NCI-H1092 treated with DMSO at 0.1 percent for 48 hours (cell line): ENCODE results near the gene SAMD4A.

Experiments used
- DNase-seq: peaks from one replicate; lab custom pipeline; 2025; lab: John Stamatoyannopoulos, UW

The SAMD4A gene

DNA sequence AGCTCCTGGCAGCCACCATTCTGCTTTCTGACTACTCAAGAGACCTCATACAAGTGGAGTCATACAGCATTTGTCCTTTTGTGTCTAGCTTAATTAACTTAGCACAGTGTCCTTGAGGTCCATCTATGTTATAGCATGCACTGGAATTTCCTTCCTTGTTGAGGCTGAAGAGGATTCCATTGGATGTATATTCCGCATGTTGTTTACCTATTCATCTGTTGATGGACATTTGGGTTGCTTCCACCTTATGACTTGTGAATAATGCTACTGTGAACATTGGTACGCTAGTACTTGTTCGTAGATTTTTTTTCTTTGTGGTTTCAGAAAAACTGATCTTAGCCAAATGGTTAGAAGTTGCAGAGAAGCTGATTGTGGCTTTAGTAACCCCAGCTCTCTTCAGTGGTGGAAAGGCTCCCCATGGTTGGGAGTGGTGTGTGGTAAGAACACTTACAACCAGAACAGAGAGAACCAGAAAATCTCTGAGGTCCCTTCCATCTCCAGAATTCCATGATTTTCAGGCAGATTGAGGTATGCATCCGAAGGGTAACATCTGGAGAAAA, 118.4 kb downstream of the SAMD4A start:
- no peak for DNase-seq

- no peak for DNase-seq
Observed at GRCh38 chr14:54686219-54686870, 119.4 kb downstream of the SAMD4A start.

DNA sequence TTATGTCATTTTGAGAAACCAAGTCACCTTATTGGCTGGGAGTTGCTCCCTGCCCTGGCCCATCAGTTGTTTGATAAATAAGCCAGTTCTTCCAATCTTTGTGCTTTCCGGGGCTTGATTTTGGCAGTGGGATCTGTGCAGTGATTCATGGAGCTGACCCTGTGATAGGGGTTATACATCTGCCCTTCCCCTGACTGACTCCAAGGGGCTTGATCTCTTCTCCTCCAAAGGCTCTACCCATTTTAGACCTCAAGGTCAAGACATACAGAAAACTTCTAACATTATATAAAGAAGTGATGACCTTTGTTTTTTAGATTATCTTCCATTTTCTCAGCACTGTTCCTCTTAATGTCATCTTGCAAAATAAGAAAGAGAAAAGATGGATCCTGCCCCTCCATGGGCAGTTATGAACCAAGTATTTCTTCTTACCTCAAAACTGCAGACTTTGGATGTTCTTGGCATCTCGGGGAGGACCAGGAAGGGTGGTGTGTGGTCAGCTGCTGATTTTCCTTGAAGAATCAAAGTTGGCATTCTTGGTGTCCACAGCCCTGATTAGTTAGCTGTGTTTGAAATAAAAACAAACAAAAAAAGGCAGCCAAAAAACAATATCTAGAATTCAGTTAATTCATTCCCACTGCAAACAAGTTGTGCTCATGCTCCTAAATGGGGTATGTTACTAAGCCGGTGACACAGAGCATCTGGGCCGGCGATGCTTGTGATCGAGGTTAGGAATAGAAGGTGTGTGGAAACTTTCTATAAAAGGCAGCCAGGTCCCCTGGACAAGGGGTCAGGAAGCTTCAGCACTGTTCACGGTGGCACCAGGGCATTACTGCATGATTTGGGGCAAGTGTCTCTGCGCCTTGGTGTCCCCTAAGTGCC, 120.2 kb downstream of the SAMD4A start:
- no peak for DNase-seq

DNA sequence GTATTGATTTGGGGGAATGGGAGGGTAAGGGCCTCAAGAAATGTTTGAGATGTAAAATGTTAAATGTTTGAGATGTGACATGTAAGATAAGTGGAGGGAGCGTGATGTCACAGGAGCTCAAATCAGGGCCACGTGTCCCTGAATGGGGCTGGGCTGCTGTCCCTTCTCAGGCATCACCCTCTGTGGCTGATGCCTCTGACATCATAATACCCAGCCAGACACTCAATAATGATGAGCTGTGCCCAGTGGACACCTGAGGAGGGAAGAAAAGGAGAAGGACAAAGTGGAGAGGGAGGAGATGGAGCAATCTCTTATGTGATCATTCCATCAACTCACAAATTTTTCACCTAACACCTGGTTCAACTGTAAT, 120.8 kb downstream of the SAMD4A start:
- DNase-seq = no peak

DNA sequence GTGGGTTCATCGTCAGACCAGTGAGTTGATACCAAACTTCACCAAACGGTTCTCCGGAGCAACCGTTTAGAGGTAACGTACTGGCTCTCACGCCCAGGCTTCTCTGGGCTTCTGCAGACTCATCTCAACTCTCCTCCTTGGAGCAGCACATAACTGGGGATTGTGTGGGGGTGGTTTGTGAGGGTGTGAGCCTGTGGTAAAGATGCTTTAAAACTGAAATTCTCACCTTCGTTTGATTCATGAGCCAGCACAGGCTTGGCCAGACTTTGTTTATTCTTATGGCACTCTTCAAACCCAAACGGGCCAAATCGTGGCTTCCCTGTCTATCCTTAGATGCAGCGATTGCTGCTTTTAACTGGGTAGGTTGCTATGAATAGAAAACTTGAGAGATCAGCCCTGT, 121.3 kb downstream of the SAMD4A start:
- no peak for DNase-seq

DNA sequence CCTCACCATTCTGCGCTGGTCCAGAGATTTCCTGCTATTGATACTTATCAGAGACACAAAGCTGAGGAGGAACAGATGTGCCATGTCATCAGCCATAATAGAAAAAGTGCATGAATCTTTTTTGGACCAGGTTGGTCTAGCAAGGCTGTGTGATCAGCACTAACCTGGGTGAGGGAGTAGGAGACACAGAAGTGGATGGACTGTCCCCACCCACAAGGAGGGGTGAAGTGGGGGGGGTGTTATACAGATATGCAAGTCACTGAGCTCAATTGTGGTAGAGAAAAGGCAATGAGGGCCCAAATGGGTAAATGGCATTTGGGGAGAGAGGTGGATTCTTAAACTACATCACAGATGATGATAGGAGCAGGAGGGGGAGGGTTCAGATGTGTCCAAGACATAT, 123.0 kb downstream of the SAMD4A start:
- no peak for DNase-seq

DNA sequence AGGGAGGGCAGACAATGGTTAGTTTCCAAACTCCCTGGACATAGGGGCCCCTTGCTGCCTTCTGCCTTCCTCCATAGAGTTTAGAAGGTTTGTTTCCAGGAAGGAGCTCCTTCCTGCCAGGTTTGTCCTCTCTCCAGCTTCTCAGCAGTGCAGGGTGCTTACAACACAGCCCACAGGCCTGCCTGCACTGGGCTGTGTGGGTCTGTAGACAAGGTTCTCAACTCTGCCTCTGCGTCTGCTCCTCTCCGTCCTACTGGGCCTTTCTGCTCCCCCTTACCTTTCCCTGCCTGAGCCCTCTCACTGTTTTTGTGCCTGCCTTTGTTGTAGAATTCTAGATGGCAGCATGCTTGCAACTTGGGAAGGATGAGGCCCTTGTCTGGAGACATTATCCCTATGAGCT, 124.0 kb downstream of the SAMD4A start:
- no peak for DNase-seq

- peak; percentile 68 for DNase-seq
Observed at GRCh38 chr14:54691525-54692283, 124.8 kb downstream of the SAMD4A start.

GRCh38 chr14:54692284-54692772, 125.4 kb downstream of the SAMD4A start:
- DNase-seq = no peak

DNA sequence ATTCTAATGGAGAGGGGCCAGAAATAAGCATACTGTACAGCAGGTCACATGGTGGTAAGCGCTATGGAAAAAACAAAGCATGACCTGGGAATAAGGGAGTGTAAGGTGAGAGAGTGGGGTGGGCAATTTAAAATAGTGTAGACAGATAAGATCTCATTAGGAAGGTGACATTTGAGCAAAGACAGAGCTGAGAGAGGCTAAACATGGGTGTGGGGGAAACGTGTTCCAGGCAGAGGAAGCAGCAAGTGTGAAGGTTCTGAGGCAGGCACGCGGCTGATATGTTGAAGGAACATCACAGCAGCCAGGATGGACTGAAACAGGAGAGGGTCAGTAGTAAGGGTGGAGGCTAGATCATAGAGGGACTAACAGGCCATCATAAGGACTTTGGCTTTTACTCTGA, 126.8 kb downstream of the SAMD4A start:
- no peak for DNase-seq

DNA sequence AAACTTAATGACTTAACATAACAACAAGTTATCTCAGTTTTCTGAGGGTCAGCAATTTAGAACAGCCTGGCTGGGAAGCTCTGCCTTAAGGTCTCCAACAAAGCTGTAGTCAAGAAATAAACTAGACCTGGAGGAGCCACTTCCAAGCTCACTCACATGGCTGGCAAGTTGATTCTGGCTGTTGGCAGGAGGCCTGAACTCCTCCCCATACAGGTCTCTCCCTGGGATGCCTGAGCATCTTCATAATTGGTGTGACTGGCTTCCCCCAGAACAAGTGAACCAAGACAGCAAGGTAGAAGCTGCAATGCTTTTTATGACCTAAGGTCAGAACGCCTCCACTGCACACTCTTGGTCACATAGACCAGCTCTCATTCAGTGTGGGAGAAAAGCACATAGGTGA, 128.3 kb downstream of the SAMD4A start:
- no peak for DNase-seq

GRCh38 chr14:54697001-54697400, 130.1 kb downstream of the SAMD4A start:
- no peak for DNase-seq

DNA sequence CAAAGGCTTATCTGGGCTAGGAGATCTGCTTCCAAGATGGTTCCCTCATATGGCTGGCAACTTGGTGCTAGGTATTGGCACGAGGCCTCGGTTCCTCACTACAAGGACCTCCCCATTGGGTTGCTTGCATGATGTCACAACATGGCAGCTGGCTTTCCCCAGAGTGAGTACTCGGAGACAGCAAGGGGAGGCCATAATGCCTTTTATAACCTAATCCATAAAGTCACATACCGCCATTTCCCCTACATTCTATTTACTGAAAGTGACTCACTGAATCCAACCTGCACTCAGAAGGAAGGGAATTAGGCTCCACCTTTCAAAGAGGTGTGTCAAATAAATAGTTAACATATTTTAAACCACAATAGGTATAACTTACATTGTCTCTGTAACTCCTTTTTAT, 130.9 kb downstream of the SAMD4A start:
- no peak for DNase-seq

- no peak for DNase-seq
Observed at GRCh38 chr14:54698501-54698900, 131.6 kb downstream of the SAMD4A start.

DNA sequence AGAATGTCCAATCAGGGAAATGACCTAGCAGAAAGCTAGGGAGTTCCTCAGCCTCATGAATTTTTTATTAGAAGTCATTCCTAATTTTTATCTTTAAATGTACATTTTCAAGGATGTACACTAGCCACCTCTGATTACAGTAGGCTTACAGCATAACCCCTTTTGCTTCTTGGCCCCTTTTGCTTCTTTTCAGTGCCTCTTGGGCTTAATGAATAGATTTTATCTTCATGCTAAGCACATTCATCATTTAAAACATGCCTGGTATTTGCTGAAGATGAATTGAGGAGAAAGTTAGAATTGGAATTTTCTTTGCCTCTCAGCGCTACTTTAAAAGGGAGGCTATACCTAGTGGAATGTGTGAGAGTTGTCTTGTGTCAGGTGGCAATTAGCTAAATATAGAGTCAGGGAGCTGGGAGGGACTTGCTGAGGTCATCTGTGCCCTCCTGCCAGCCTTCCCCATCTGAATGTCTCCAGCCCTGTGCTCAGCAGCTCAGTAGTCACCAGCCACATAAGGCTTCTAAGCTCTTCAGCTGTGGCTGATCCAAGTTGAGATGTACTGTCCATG, 132.1 kb downstream of the SAMD4A start:
- DNase-seq = no peak

DNA sequence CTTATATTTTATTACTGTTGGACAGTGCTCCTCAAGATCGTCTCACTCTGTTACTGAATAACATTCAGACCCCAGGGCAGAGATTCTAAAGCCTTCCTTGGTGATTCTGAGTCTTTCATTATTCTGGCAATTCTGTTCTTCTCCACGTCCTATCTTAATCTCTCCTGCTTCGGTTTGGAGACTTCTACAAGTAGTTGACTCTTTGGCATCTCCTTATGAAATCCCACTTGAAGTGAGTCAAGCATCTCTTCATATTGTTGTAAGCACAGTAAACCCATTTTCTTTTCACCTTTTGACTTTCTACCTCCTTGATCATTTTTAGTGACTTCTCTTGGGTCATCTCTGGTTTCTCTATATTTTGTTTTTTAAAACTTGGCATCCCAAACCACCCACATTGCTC, 132.8 kb downstream of the SAMD4A start:
- DNase-seq = no peak

- DNase-seq = no peak
Observed at GRCh38 chr14:54700717-54701116, 133.8 kb downstream of the SAMD4A start.

DNA sequence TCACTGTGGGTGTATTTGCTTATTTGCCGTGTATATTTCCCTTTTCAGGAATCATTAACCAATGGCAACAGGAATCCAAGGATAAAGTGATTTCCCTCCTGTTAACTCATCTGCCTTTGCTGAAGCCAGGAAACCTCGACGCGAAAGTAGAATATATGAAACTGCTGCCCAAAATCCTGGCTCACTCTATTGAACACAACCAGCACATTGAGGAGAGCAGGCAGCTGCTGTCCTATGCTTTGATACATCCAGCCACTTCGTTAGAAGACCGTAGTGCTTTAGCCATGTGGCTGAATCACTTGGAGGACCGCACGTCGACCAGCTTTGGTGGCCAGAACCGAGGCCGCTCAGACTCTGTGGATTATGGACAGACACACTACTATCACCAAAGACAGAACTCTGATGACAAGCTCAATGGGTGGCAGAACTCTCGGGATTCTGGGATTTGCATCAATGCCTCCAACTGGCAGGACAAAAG, 135.1 kb downstream of the SAMD4A start:
- no peak for DNase-seq

GRCh38 chr14:54702492-54702891, 135.6 kb downstream of the SAMD4A start:
- DNase-seq = no peak

DNA sequence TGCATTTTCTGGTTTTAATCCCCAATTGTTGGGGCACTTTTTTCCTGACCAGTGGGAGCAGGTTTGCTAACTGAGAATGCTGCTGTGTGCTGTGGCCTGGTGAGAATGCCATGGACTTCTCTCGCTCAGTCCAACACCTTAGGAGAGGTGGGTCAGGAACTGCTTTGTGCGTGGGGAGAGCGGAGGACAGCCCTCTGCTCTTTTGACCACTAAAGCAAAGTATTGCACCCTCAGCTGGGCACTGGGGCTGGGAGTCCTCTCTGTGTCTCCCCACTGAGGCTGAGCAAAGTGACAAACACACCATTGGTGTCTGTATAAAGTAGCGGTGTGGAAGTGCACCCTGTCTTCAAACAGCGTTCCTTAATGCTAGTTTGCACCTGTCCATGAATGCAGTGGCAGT, 136.2 kb downstream of the SAMD4A start:
- DNase-seq = no peak

DNA sequence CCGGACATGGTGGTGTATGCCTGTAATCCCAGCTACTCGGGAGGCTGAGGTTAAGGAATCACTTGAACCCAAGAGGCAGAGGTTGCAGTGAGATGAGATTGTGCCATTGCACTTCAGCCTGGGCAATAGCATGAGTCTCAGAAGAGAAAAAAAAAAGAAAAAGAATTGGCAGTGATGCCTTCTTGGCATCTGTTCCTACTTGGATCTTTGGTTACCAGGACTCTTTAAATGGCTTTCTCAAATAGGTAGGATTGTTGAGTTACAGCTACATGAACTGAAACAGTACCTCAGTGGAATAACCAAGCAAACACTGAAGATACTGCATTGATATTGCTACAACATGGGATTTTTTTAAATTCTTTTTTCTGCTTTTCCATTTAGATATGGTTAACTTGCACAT, 136.8 kb downstream of the SAMD4A start:
- no peak for DNase-seq

- no peak for DNase-seq
Observed at GRCh38 chr14:54704768-54705167, 137.8 kb downstream of the SAMD4A start.
